HG03558 (cell line): ENCODE data around the gene MEIG1.
A peak's percentile ranks its signal among the peaks of the same experiment; 100 is the strongest.
"Not testable (repeated sequence)": the region's sequence is repeated elsewhere in the genome, so short reads cannot be mapped to it uniquely, and the experiment has no call there.

ENCODE experiments used
- ATAC-seq: cut with Tn5 transposase; IDR thresholded peaks from one replicate; pipeline ENCODE4 v1.9.1; 2021; ENCODE audit warnings: moderate number of reproducible peaks; ENCODE audit not compliant: unreplicated experiment; ENCODE audit errors: extremely low read depth

Gene MEIG1

DNA sequence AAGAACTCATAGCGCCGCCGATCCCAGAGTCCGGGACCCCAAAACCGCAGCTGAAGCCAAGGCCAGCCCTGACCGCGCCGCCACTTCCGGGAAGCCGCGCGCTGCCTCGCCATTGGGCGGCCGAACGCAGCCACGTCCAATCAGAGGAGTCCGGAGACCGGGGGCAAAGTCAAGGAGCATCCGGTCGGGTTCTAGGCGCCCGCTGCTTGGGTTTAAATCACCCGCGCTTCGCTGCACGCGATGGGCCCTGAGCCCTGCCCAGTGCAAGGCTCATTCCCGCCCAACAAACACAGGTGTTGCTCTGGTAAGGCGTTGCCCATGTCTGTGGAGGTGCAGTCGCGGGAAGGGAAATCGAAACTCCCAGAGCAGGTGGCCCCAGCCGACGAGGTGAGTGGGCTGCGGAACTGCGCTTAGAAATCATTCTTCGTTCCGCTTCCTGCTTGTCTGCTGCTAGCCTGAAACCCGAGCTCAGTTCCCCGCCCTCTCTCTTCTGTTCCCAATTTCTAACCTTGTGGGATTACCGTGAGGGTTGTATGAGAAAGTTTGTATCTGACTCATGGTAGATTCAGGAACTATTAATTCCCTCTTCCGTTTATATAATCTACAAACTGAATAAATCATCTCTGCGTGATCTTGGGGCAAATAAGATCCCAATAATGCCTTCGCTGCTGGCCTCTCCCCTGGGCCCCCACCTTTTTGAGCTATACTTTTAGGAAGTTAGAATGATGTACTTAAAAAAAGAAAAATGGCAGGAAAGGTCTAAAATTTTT is 5.0 kb upstream of the MEIG1 start, which contains the start of gene DCLRE1C:
Gene DCLRE1C (minus strand): TSS at position 96 of the 770 bp plus-strand sequence. CDS start 86 bp downstream, at position 10.
- ATAC-seq, result peak; percentile 52

DNA sequence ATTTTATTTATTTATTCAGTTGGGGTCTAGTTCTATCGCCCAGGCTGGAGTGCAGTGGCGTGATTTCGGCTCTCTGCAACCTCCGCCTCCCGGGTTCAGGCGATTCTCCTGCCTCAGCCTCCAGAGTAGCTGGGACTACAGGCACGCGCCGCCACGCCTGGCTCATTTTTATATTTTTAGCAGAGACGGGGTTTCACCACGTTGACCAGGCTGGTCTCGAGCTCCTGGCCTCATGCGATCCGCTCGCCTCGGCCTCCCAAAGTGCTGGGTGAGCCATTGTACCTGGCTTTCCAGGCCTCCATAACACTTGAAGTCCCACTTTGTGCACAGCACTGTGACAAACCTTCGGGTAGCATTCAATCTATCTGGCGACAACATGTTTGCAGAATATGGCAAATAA is 4.3 kb upstream of the MEIG1 start:
- no peak for ATAC-seq

DNA sequence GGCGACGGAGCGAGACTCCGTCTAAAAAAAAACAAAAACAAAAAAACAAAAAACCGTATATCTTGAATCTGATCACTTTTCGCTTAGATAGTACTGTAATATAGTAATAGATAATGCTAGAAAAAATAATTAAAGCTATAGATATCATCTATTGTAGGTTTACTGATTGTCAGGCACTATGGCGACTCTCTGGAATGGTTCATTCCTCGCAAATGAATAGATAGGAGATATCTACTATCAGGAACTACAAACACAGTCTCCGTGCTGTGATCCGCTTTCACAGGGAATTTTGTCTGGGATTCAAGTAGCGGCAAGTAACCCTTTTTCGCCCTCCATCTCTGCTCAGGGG is 342 bp upstream of the MEIG1 start:
- no peak for ATAC-seq

DNA sequence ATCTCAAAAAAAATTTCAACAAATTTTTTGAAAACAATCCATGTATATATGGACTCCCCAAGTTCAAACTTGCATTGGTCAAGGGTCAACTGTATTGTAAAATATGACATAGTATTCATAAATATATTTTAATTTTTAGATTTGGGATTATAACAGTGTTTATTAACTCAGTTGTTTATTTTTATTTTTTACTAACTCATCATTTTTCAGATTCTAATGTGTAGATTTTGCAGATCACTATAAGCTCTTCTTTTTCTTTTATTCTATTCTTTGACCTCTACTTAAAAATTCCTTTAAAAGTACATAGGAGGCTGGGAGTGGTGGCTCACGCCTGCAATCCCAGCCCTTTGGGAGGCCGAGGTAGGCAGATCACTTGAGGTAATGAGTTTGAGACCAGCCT is 8.7 kb downstream of the MEIG1 start:
- no peak for ATAC-seq

DNA sequence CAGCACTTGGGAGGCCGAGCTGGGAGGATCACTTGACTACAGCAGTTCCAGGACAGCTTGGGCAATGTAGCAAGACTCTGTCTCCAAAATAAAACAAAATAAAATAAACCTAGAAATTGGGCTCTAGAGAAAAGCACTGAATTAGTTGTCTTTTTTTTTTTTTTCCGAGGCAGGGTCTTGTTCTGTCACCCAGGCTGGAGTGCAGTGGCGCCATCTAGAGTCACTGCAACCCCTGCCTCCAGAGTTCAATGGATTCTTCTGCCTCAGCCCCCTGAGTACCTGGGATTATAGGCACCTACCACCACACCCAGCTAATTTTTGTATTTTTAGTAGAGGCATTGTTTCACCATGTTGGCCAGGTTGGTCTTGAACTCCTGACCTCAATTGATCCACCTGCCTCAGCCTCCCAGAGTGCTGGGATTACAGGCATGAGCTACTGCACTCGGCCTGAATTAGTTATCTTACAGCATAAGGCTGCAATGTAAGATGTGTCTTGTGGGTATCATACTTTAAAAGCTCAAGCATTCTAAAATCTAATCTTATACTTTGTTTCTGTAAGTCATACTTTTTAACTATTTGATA is 12.8 kb downstream of the MEIG1 start:
- ATAC-seq, result no peak

DNA sequence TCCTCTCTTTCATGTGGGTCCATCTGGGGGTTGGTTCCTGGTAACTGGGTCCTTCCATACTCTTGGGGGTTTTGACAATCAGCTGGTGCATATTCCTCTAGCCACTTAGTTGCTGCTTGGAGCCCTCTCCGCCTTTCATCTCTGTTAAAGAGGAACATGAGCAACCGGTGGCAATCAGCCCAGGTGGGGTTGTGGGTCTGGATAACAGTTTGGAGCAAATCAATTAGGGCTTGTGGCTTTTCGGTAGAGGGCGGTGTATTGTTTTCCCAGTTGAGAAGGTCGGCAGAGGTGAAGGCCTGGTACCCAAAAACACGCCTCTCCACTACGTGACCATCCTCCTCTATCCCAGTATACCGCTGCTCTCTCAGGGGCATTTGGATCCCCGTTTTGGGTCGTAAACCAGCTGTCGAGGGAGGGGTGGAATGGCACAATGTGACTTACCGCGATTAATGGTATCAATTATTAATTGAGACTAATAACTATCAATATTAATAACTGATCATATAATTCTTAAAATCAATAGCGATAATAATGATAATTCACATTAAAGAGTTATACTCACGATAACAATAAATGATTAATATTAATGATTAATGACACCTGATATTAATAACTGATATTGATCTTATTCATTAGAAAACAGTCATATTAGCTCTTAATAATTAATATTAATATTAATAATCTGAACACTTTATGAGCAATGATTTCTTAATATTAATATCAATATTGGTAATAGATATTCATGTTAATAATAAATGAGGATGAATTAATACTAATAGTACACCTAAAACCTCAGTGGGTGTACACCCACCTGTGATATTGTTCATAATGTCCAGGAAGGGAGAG is 15.2 kb downstream of the MEIG1 start:
- ATAC-seq, result not testable (repeated sequence)

DNA sequence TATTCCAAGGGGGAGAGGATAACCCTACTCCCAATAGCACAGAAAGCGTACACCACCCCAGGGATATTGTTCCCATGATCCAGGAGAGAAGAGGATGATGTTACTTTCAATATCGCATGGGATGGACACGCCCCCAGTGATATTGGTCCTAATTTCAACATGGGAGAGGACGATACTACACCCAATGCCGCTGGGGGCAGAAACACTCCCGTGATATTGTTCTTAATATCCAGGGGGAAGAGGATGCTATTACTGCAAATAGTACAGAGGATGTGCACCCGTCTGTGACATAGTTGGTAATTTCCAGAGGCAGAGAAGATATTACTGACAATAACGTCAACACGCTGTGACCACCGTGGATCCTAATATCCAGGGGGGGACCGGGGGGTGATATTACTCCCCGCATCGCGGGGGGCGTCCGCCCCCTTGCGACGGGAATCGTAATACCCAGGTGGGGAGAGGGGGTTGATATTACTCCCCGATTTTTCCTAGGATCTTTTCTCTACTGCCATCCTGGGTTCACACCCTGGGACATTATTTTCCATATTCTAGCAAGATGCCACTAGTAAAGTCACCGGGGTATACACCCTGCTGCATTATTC is 16.6 kb downstream of the MEIG1 start:
- no peak for ATAC-seq

DNA sequence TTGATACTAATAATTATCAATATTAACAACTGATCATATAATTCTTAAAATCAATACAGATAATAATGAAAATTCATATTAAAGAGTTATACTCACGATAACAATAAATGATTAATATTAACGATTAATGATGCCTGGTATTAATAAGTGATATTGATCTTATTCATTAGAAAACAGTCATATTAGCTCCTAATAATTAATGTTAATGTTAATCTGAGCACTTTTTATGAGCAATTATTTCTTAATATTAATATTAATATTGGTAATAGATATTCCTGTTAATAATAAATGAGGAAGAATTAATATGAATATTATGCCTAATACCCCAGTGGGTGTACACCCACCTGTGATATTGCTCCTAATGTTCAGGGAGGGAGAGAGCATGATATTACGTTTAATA is 23.6 kb downstream of the MEIG1 start:
- ATAC-seq, result no peak

DNA sequence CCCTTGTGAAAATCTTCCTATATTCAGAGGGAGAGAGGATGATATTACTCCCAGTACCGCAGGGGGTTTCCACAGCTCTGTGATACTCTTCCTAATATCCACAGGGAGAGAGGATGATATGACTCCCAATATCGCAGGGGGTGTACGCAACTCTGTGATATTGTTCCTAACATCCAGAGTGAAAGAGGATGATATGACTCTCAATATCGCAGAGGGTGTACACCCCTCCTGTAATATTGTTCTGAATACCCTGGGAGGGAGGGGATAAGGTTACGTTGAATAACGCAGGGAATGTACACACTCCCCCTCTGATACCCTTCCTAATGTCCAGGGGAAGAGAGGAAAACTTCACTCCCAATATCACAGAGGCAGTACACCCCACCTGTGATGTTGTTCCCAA is 30.4 kb downstream of the MEIG1 start:
- ATAC-seq, result not testable (repeated sequence)

DNA sequence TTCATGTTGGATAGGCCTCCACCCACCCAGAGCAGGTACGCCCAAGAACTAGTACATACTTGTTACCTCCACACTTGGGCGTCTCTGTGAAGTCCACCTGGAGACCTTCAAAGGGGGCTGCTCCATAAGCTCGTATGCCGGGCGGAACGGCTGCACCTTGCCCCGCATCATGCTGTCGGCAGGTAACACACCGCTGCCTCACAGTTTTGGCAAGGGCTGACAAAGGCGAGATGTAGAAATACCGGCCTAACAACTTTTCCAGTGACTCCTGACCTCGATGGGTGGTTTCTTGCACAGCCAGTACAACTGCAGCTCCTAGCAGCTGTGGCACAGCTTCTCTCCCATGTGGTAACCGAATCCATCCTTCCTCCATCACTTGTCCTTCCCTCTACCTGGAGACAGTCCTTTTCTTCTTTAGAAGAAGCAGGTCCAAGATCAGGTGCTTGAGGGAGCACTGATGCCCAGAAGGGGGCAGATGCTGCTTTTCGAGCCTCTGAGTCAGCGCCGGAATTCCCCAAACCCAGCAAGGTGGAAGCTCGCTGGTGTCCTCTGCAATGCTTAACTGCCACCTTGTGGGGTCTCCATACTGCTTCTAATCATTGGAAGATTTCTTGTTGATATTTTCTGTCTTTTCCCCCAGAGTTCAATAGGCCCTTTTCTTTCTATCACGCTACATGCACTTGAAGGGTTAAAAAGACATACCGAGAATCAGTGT is 32.0 kb downstream of the MEIG1 start:
- ATAC-seq, result not testable (repeated sequence)

DNA sequence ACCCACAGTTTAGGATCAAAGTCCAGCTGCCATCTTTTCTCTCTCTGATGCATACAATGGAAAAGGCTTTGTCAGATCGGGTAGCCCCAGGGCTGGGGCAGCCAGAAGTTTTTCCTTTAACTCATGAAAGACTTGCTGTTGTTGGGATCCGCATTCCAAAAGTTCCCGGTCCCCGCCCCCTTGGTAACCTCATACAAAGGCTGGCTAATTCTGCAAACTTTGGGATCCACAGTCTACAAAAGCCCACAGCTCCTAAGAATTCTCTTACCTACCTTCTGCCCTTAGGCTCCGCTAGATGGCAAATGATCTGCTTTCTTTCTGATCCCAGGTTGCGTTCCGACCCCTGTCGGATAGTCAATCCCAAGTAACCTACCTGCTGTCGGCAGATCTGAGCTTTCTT is 33.1 kb downstream of the MEIG1 start:
- ATAC-seq, result not testable (repeated sequence)

DNA sequence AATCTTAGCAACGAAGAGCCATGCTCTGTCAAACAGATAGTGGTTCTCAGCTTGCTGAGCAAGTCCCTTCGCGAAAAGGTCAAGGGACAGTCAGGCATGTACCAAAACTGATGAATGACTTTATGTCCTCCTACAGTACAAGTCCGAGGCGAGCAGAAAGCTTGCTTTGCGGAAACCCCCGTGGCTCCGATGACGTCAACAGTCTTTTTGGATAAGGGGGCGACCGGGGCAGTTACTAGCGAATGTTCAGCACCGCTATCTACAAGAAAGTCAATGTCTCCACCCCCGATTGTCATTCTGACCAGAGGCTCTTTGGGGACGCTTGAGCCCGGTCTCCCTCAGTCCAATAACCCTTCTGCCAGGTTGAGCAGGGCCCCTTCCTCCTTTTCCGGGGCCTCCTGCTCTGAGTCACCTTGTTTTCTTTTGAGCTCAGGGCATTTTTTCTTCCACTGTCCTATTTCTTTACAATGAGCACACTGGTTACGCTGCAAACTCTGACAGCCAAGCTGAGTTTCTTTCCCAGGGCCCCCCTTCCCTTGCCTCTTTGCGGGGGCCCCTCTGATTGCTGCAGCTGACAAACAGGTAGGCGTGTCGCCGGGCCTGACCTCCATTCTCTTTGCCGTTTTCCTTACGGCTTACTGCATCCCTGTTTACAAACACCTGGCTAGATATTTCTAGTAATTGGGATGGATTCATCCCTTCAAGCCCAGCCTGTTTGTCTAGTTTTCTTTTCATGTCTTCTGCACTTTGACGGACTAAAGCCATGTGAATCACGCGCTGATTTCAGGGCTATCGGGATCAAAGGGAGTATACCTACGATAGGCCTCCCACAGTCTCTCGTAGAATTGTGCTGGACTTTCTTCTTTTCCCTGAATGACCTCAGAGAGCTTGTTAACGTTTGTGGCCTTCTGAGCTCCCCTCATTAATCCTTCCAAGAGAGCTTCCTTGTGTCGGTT is 34.6 kb downstream of the MEIG1 start:
- ATAC-seq, result not testable (repeated sequence)

DNA sequence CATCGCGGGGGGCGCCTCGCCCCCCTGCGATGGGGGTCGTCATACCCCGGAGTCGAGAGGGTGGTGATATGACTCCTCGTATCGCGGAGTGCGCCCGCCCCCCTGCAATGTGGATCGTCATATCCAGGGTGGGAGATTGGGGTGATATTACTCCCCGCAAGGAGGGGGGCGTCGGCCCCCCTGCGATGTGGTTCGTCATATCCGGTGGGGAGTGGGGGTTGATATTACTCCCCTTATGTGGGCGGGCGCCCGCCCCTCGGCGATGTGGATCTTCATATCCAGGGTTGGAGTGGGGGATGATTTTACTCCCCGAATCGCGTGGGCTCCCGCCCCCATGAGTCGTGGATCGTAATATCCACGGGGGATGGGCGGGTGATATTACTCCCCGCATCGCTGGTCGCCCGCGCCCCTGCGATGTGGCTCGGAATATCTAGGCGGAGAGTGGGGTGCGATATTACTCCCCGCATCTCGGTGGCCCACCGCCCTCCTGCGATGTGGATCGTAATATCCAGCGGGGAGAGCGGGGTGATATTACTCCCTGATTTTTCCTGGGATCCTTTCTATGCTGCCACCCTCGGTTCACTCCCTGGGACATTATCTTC is 36.9 kb downstream of the MEIG1 start:
- no peak for ATAC-seq

DNA sequence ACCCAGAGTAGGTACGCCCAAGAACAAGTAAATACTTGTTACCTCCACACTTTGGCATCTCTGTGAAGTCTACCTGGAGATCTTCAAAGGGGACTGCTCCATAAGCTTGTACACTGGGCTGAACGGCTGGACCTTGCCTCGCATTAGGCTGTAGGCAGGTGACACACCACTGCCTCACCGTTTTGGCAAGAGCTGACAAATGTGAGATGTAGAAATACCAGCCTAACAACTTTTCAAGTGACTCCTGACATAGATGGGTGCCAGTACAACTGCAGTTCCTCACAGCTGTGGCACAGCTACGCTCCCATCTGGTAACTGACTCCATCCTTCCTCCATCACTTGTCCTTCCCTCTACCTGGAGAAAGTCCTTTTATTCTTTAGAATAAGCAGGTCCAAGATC is 54.3 kb downstream of the MEIG1 start:
- ATAC-seq, result not testable (repeated sequence)

DNA sequence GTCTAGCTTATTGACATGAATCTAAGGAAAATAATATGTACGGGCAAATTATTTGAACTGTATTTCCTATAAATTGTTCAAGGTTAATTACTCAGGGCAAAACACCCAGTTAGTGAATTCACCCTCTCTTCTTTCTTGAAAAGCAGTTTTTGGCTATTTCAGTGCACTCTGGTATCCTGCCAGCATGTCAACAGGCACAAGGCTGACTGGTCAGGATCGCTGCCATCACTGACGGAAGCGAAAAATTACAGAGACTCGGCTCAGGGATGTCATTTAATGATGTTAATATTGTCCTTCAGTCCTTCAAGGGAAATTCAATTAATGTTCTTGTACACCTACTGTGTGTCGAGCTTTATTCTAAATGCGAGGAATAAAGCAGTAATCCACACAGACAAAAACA is 56.3 kb downstream of the MEIG1 start:
- ATAC-seq, result no peak

DNA sequence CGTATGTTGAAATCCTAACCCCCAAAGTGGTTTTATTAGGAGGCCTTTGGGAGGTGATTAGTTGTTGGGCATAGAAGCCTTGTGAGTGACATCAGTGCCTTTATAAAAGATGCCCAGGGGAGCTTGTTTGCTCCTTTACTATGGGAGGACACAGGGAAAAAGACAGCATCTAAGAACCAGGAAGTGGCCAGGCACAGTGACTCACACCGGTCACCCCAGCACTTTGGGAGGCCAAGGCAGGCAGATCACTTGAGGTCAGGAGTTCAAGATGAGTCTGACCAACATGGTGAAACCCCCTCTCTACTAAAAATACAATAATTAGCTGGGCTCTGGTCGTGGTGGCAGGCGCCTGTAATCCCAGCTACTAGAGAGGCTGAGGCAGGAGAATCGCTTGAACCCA is 61.8 kb downstream of the MEIG1 start:
- ATAC-seq, result not testable (repeated sequence)
